IMR-90 (cell line): ENCODE results near the gene UBR4. TPM values are rescaled to one million over a fixed set of nuclear protein-coding genes. Genes with fewer than 3 reads are reported as not detected.

Experiments used
- ATAC-seq: fragments of 200-7000 bp; cut with Tn5 transposase; 2 replicates; pipeline ENCODE4 v1.9.1; 2020; ENCODE audit warnings: low read depth, mild to moderate bottlenecking, moderate library complexity
- BruUV-seq: library from RNA; stranded (reverse); fragments of 400-500 nt; replicated peaks from 2 replicates; lab custom pipeline; 2021; lab: Mats Ljungman, UMichigan
- CTCF ChIA-PET: fragments of 300-600 bp; formaldehyde crosslinking; extraction: SDS; loops from one replicate; lab custom pipeline; 2021; ENCODE audit warnings: antibody characterized with exemption; lab: Yijun Ruan, JAX
- POLR2A ChIA-PET: fragments of 300-600 bp; sonication (Branson Sonifier 250); formaldehyde crosslinking; loops from one replicate; lab custom pipeline; 2022; ENCODE audit warnings: antibody characterized with exemption; ENCODE audit not compliant: unreplicated experiment; lab: Charles Lee
- DNase-seq: peaks from one replicate; pipeline ENCODE4 v3.0.0; 2013
- H2AFZ ChIP-seq: replicated peaks from 2 replicates; pipeline ENCODE3; 2013; ENCODE audit warnings: low read length, mild to moderate bottlenecking; ENCODE audit not compliant: poor library complexity
- H2AK5ac ChIP-seq: 2 replicates; pipeline ENCODE4 v1.6.1; 2013; ENCODE audit warnings: low read depth, low read length, inconsistent platforms
- H2AK9ac ChIP-seq: replicated peaks from 2 replicates; pipeline ENCODE3; 2013; ENCODE audit warnings: mild to moderate bottlenecking, low read depth, low read length, moderate library complexity; ENCODE audit not compliant: poor library complexity
- H2BK120ac ChIP-seq: 2 replicates; pipeline ENCODE4 v1.6.1; 2013; ENCODE audit warnings: low read depth, low read length, inconsistent platforms
- H2BK15ac ChIP-seq: 3 replicates; pipeline ENCODE4 v1.6.1; 2013; ENCODE audit warnings: low read depth, low read length, inconsistent platforms
- H2BK20ac ChIP-seq: 2 replicates; pipeline ENCODE4 v1.6.1; 2013; ENCODE audit warnings: low read depth, mild to moderate bottlenecking, inconsistent platforms, low read length, moderate library complexity
- H2BK5ac ChIP-seq: 2 replicates; pipeline ENCODE4 v1.6.1; 2013; ENCODE audit warnings: mild to moderate bottlenecking, low read depth, low read length, inconsistent platforms; ENCODE audit not compliant: poor library complexity, severe bottlenecking
- H3K14ac ChIP-seq: replicated peaks from 2 replicates; pipeline ENCODE4 v1.6.1; 2013; ENCODE audit warnings: low read depth, low read length, inconsistent platforms
- H3K18ac ChIP-seq: 2 replicates; pipeline ENCODE4 v1.6.1; 2013; ENCODE audit warnings: low read depth, low read length, control low read depth
- H3K23ac ChIP-seq: 2 replicates; pipeline ENCODE4 v1.6.1; 2013; ENCODE audit warnings: low read depth, low read length, inconsistent platforms
- H3K27ac ChIP-seq: 2 replicates; pipeline ENCODE4 v1.5.1; 2013; ENCODE audit warnings: mild to moderate bottlenecking, control low read depth, low read length; ENCODE audit not compliant: insufficient read depth
- H3K27me3 ChIP-seq: 2 replicates; pipeline ENCODE4 v1.6.1; 2013; ENCODE audit warnings: low read length; ENCODE audit not compliant: control insufficient read depth, insufficient read depth
- H3K36me3 ChIP-seq: 2 replicates; pipeline ENCODE4 v1.6.1; 2013; ENCODE audit warnings: low read length, mixed read lengths; ENCODE audit not compliant: control insufficient read depth, insufficient read depth
- H3K4ac ChIP-seq: 2 replicates; pipeline ENCODE4 v1.6.1; 2013; ENCODE audit warnings: low read depth, low read length, inconsistent platforms
- H3K4me1 ChIP-seq: 2 replicates; pipeline ENCODE4 v1.6.1; 2013; ENCODE audit warnings: low read length, mixed read lengths; ENCODE audit not compliant: control insufficient read depth, insufficient read depth
- H3K4me2 ChIP-seq: 2 replicates; pipeline ENCODE4 v1.6.1; 2013; ENCODE audit warnings: low read depth, mild to moderate bottlenecking, control low read depth, low read length, moderate library complexity
- H3K4me3 ChIP-seq: 2 replicates; pipeline ENCODE4 v1.5.1; 2013; ENCODE audit warnings: low read depth, mild to moderate bottlenecking, control low read depth, low read length, moderate library complexity; ENCODE audit not compliant: insufficient read depth
- H3K56ac ChIP-seq: 2 replicates; pipeline ENCODE4 v1.6.1; 2013; ENCODE audit warnings: low read length, inconsistent platforms; ENCODE audit not compliant: insufficient read depth; ENCODE audit errors: extremely low read depth
- H3K79me1 ChIP-seq, 2 experiments: 2 replicates each; pipeline ENCODE4 v1.6.1; 2013; ENCODE audit warnings: low read length in 2 of 2, inconsistent platforms in 1 of 2, low read depth in 1 of 2
- H3K9ac ChIP-seq: 2 replicates; pipeline ENCODE4 v1.6.1; 2013; ENCODE audit warnings: low read depth, low read length, control low read depth
- H3K9me1 ChIP-seq: 2 replicates; pipeline ENCODE4 v1.6.1; 2013; ENCODE audit warnings: low read length, inconsistent platforms; ENCODE audit not compliant: insufficient read depth
- H3K9me3 ChIP-seq: 2 replicates; pipeline ENCODE4 v1.6.1; 2013; ENCODE audit warnings: low read length; ENCODE audit not compliant: control insufficient read depth, insufficient read depth
- H4K20me1 ChIP-seq: 2 replicates; pipeline ENCODE4 v1.6.1; 2013; ENCODE audit warnings: low read length, inconsistent platforms; ENCODE audit not compliant: insufficient read depth
- H4K5ac ChIP-seq: 2 replicates; pipeline ENCODE4 v1.6.1; 2013; ENCODE audit warnings: mild to moderate bottlenecking, low read depth, low read length, control low read depth
- H4K8ac ChIP-seq, 2 experiments: 2 replicates each; pipeline ENCODE4 v1.6.1; 2013; ENCODE audit warnings: low read depth in 2 of 2, low read length in 2 of 2, control low read depth in 1 of 2, inconsistent platforms in 1 of 2
- H4K91ac ChIP-seq: 2 replicates; pipeline ENCODE4 v1.6.1; 2013; ENCODE audit warnings: low read depth, low read length, inconsistent platforms; ENCODE audit not compliant: insufficient read depth
- RAD21 ChIP-seq: IDR thresholded peaks from 2 replicates; pipeline ENCODE4 v1.6.1; 2012; ENCODE audit warnings: low read length, improper control_type of control experiment
- WGBS, 2 experiments: methylation state at CpG; one replicate each; pipeline versions ENCODE4 v1.1.5 to v1.1.7; 2013; ENCODE audit warnings: missing lambda C conversion rate in 2 of 2; ENCODE audit not compliant: insufficient read length in 1 of 2; ENCODE audit errors: extremely low coverage in 2 of 2; 5-methylcytosine and 5-hydroxymethylcytosine counted together
- dilution Hi-C: fragments of 300-500 bp; cut with HindIII; formaldehyde crosslinking; loops from one replicate; pipeline ENCODE4 v1.14.3; 2018; ENCODE audit warnings: low sequenced_read_pairs; ENCODE audit not compliant: unreplicated experiment
- in situ Hi-C: fragments of 300-500 bp; cut with MboI; formaldehyde crosslinking; loops from 3 replicates; pipeline ENCODE4 v1.14.3; 2019; ENCODE audit warnings: low sequenced_read_pairs, inconsistent platforms, mixed read lengths
- intact Hi-C: fragments of 100-400 bp; cut with micrococcal nuclease; formaldehyde crosslinking; loops from 2 replicates; pipeline ENCODE4 v1.10.0; 2022
- polyA plus RNA-seq, 3 experiments: library from polyadenylated mRNA; depleted of rRNA; stranded (reverse); fragments of >200 nt; gene quantifications; 2 replicates each; pipeline ENCODE4 v1.2.3, GENCODE V29; 2012; ENCODE audit warnings: low replicate concordance in 1 of 3
- total RNA-seq: library from RNA; depleted of rRNA; stranded (reverse); fragments of >200 nt; gene quantifications from 2 replicates; pipeline ENCODE4 v1.2.3, GENCODE V29; 2012
- TF ChIP-seq, protein P1 (sequence below): fragments of 150-350 bp; IDR thresholded peaks from 2 replicates; pipeline ENCODE4 v1.6.1; 2017; ENCODE audit warnings: mild to moderate bottlenecking, antibody characterized with exemption, low read length, low read depth

The UBR4 gene
- total and polyA plus RNA-seq, 2 of the 4 experiments (the other 2 are of a cell fraction) = 87.8 to 121 TPM

GRCh38 chr1:19062258-19063029 is 147.6 kb downstream of the UBR4 start:
- H3K23ac ChIP-seq = no peak overlapping the region
- no TSS peak for BruUV-seq
- DNase-seq (no peak), ATAC-seq (no peak)
- no peaks in the 10 kb centered on the region for H3K9me3 ChIP-seq
- peaks cover 2% of the 10 kb centered on the region; the same call in 1 of the 2 replicates for H3K4me1 ChIP-seq
- no peaks in the 10 kb centered on the region for H3K9me1 ChIP-seq
- no peak overlapping the region for H4K5ac ChIP-seq
- no peak overlapping the region for H3K4me3 ChIP-seq
- H2BK5ac ChIP-seq = no peak overlapping the region
- H4K91ac ChIP-seq = no peak overlapping the region
- CTCF ChIA-PET = no interaction called here
- no peak overlapping the region for H3K56ac ChIP-seq
- H3K14ac ChIP-seq = no peak overlapping the region
- H3K36me3 ChIP-seq = no peaks in the 10 kb centered on the region
- dilution Hi-C loops (no loop called here), in situ Hi-C loops (no loop called here), intact Hi-C loops (no loop called here)
- peak overlapping the region; percentile 9 for H2AFZ ChIP-seq
- peaks cover 16% of the 10 kb centered on the region for H3K27me3 ChIP-seq
- H3K4ac ChIP-seq = no peak overlapping the region
- no peak overlapping the region for H2BK15ac ChIP-seq
- H2AK9ac ChIP-seq = no peak overlapping the region
- H4K8ac ChIP-seq = no peak overlapping the region
- H3K4me2 ChIP-seq = no peak overlapping the region
- no peak overlapping the region for H2AK5ac ChIP-seq
- no peak overlapping the region for H3K9ac ChIP-seq
- 80% methylated on average over 3 of the region's 8 CpGs; no CpG with 5 or more reads in 1 of the 2 experiments for WGBS, 2 experiments
- no peaks in the 10 kb centered on the region for H4K20me1 ChIP-seq
- H2BK20ac ChIP-seq = no peak overlapping the region
- no peak overlapping the region for H3K18ac ChIP-seq
- H3K79me1 ChIP-seq = no peaks in the 10 kb centered on the region
- TF ChIP-seq, protein P1, sequence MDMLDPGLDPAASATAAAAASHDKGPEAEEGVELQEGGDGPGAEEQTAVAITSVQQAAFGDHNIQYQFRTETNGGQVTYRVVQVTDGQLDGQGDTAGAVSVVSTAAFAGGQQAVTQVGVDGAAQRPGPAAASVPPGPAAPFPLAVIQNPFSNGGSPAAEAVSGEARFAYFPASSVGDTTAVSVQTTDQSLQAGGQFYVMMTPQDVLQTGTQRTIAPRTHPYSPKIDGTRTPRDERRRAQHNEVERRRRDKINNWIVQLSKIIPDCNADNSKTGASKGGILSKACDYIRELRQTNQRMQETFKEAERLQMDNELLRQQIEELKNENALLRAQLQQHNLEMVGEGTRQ = peak; percentile 39; the same call in 1 of the 2 replicates
- no peak for TF ChIP-seq RAD21
- no peak overlapping the region for H3K27ac ChIP-seq
- POLR2A ChIA-PET = no interaction called here
- no peak overlapping the region for H2BK120ac ChIP-seq
